Left ventricle myocardium inferior (tissue), 1 donor: ENCODE measurements around the gene KCTD17. TPM values are rescaled to one million over a fixed set of nuclear protein-coding genes. Genes with fewer than 3 reads are reported as not detected.

Experiments
- DNase-seq: peaks from one replicate; pipeline ENCODE4 v3.0.0-alpha.2; 2020
- H3K27ac ChIP-seq: fragments of 200-600 bp; replicated peaks from 2 replicates; pipeline ENCODE4 v1.8.0; 2021
- H3K27me3 ChIP-seq: fragments of 200-600 bp; 2 replicates; pipeline ENCODE4 v1.8.0; 2021; ENCODE audit warnings: low read depth
- H3K36me3 ChIP-seq: fragments of 200-600 bp; 2 replicates; pipeline ENCODE4 v1.8.0; 2021
- H3K4me1 ChIP-seq: fragments of 200-600 bp; 2 replicates; pipeline ENCODE4 v1.8.0; 2021
- H3K4me3 ChIP-seq: fragments of 200-600 bp; 2 replicates; pipeline ENCODE4 v1.8.0; 2021; ENCODE audit warnings: mild to moderate bottlenecking, moderate library complexity
- H3K9me3 ChIP-seq: fragments of 200-600 bp; replicated peaks from 2 replicates; pipeline ENCODE4 v1.8.0; 2021
- CTCF ChIP-seq: fragments of 200-600 bp; IDR thresholded peaks from 2 replicates; pipeline ENCODE4 v1.8.0; 2021; ENCODE audit warnings: antibody characterized with exemption, mild to moderate bottlenecking, borderline replicate concordance
- intact Hi-C: fragments of 100-400 bp; cut with micrococcal nuclease; formaldehyde crosslinking; loops from one replicate; pipeline ENCODE4 v1.11.0; 2022
- total RNA-seq: library from RNA; stranded (reverse); fragmentation: NEBNext Ultra II Directional; extraction: Animal tissue kit (Norgen Biotek cat#: 25700); gene quantifications from one replicate; pipeline ENCODE4 v1.2.1, GENCODE V29; 2021
- donor health status: DM: no; HTN: yes; CAD: no; lungs with severe emphysema.

The KCTD17 gene
- total RNA-seq, 1 donor from 2014 or later = 14.3 TPM

GRCh38 chr22:37064553-37064952 lies 13.0 kb downstream of the KCTD17 start:
- H3K36me3 ChIP-seq = peaks cover 18% of the 10 kb centered on the region
- H3K4me1 ChIP-seq = no peaks in the 10 kb centered on the region
- H3K9me3 ChIP-seq = no peaks in the 10 kb centered on the region
- intact Hi-C loops = no loop called here
- no peak overlapping the region for H3K4me3 ChIP-seq
- H3K27ac ChIP-seq = no peak overlapping the region
- DNase-seq = no peak
- TF ChIP-seq CTCF = no peak
- H3K27me3 ChIP-seq = peaks cover 49% of the 10 kb centered on the region

- no peak for DNase-seq
Observed at GRCh38 chr22:37065180-37065579, 13.6 kb downstream of the KCTD17 start.

GRCh38 chr22:37065961-37066360 lies 14.4 kb downstream of the KCTD17 start:
- no peak for TF ChIP-seq CTCF
- no peak for DNase-seq
- H3K27me3 ChIP-seq = peaks cover 63% of the 10 kb centered on the region

More at GRCh38 chr22:37065180-37065579, 13.6 kb downstream of the KCTD17 start:
- Histone ChIP-seq H3K36me3 (peaks cover 11% of the 10 kb centered on the region), H3K4me3 (no peak overlapping the region), H3K27me3 (peaks cover 55% of the 10 kb centered on the region), H3K4me1 (no peaks in the 10 kb centered on the region), H3K9me3 (no peaks in the 10 kb centered on the region), H3K27ac (no peak overlapping the region)
- intact Hi-C loops = no loop called here
- no peak for TF ChIP-seq CTCF

GRCh38 chr22:37067428-37067827 lies 15.9 kb downstream of the KCTD17 start:
- Histone ChIP-seq H3K27ac (no peak overlapping the region), H3K9me3 (no peaks in the 10 kb centered on the region), H3K27me3 (peaks cover 70% of the 10 kb centered on the region), H3K36me3 (no peaks in the 10 kb centered on the region), H3K4me1 (no peaks in the 10 kb centered on the region), H3K4me3 (no peak overlapping the region)
- intact Hi-C loops = no loop called here
- no peak for TF ChIP-seq CTCF
- no peak for DNase-seq

More at GRCh38 chr22:37065961-37066360, 14.4 kb downstream of the KCTD17 start:
- Histone ChIP-seq H3K36me3 (peaks cover 4% of the 10 kb centered on the region), H3K27ac (no peak overlapping the region), H3K4me3 (no peak overlapping the region), H3K9me3 (no peaks in the 10 kb centered on the region), H3K4me1 (no peaks in the 10 kb centered on the region)
- intact Hi-C loops = no loop called here

- intact Hi-C loops = no loop called here
- no peaks in the 10 kb centered on the region for H3K36me3 ChIP-seq
- peaks cover 79% of the 10 kb centered on the region for H3K27me3 ChIP-seq
- H3K27ac ChIP-seq = no peak overlapping the region
- TF ChIP-seq CTCF = no peak
- DNase-seq = no peak
- H3K4me3 ChIP-seq = no peak overlapping the region
- H3K9me3 ChIP-seq = no peaks in the 10 kb centered on the region
- H3K4me1 ChIP-seq = no peaks in the 10 kb centered on the region
Observed at GRCh38 chr22:37068859-37069258, 17.3 kb downstream of the KCTD17 start.

- DNase-seq = no peak
- intact Hi-C loops = no loop called here
- H3K27me3 ChIP-seq = peaks cover 83% of the 10 kb centered on the region
- H3K27ac ChIP-seq = no peak overlapping the region
- no peak overlapping the region for H3K4me3 ChIP-seq
- no peaks in the 10 kb centered on the region for H3K36me3 ChIP-seq
- no peaks in the 10 kb centered on the region for H3K4me1 ChIP-seq
- no peak for TF ChIP-seq CTCF
- H3K9me3 ChIP-seq = no peaks in the 10 kb centered on the region
Observed at GRCh38 chr22:37069319-37069718, 17.8 kb downstream of the KCTD17 start.
